GM23338 (cell line): ENCODE measurements around the gene RAD54L.

ENCODE experiments used
- CREB1 ChIP-seq: fragments of 250-450 bp; sonication (Bioruptor Pico); IDR thresholded peaks from 2 replicates; pipeline ENCODE4 v1.5.0; 2020; ENCODE audit warnings: low read depth, mild to moderate bottlenecking, moderate library complexity
- CTCF ChIP-seq, 2 experiments: fragments of 200-600 bp in 1 of 2; sonication (generic) in 1 of 2; conservative IDR thresholded peaks; 2 replicates each; pipeline versions ENCODE4 v1.5.1 to v1.6.1; 2016 to 2017; ENCODE audit warnings: antibody characterized with exemption in 2 of 2, low read depth in 2 of 2, mild to moderate bottlenecking in 2 of 2, moderate library complexity in 1 of 2
- EZH2 ChIP-seq: fragments of 200-600 bp; sonication (generic); IDR thresholded peaks from one replicate; pipeline ENCODE4 v1.8.0; 2017; ENCODE audit warnings: antibody characterized with exemption, mild to moderate bottlenecking, low read depth; ENCODE audit not compliant: unreplicated experiment
- EZH2phosphoT487 ChIP-seq: fragments of 200-600 bp; sonication (generic); IDR thresholded peaks from one replicate; pipeline ENCODE4 v1.8.1; 2018; ENCODE audit warnings: antibody characterized with exemption; ENCODE audit not compliant: unreplicated experiment
- POLR2AphosphoS5 ChIP-seq: IDR thresholded peaks from 2 replicates; pipeline ENCODE4 v1.6.1; 2016; ENCODE audit warnings: antibody characterized with exemption, low read depth
- REST ChIP-seq: IDR thresholded peaks from one replicate; pipeline ENCODE4 v1.6.1; 2018; ENCODE audit warnings: antibody characterized with exemption; ENCODE audit not compliant: unreplicated experiment
- ZNF114 ChIP-seq: fragments of 250-450 bp; sonication (Bioruptor Pico); IDR thresholded peaks from 2 replicates; pipeline ENCODE4 v1.5.0; 2020; ENCODE audit warnings: mild to moderate bottlenecking, moderate library complexity
- ZNF462 ChIP-seq: fragments of 250-450 bp; sonication (Bioruptor Pico); IDR thresholded peaks from 2 replicates; pipeline ENCODE4 v1.5.0; 2020; ENCODE audit warnings: mild to moderate bottlenecking, moderate library complexity

DNA sequence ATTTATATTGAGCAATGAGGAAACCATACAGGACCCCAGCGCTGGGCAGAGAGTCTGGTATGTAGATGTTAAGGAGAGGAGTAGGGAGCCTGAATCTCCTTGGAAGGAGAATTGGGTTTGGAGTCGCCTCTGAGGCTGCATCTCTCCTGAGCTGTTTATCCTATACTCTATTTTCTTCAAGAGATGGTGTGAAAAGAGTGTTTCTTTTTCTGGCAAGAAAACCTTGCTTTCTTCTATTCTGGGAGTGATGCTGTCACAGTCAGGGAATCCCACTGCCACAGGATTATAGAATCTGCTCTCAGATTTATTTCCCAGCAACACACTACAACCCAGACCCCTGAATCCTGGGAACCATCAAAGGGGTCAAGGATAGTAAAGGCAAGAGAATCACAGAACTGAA is 41.2 kb upstream of the RAD54L start:
- TF ChIP-seq CTCF (conservative IDR thresholded peaks at IDR 0.05; ENCODE audit: low read depth in 2 of 2) = no peak
- no peak for TF ChIP-seq EZH2
- TF ChIP-seq EZH2phosphoT487 = no peak
- TF ChIP-seq POLR2AphosphoS5 = no peak
- TF ChIP-seq CREB1 (CRISPR knock-in tag) = no peak
- TF ChIP-seq ZNF114 (CRISPR knock-in tag) = no peak
- TF ChIP-seq REST = no peak
- no peak for TF ChIP-seq ZNF462 (CRISPR knock-in tag)
